DND-41 (cell line): ENCODE data around the gene MRPL34.
"Not testable (repeated sequence)": the region's sequence is repeated elsewhere in the genome, so short reads cannot be mapped to it uniquely, and the experiment has no call there.

Source experiments
- ATAC-seq: fragments of 200-7000 bp; cut with Tn5 transposase; 3 replicates; pipeline ENCODE4 v1.9.1; 2021; ENCODE audit warnings: low read depth; ENCODE audit not compliant: insufficient read depth
- DNase-seq: peaks from one replicate; pipeline ENCODE4 v3.0.0-alpha.2; 2020
- H2AFZ ChIP-seq: 2 replicates; pipeline ENCODE4 v1.6.0; 2012; ENCODE audit warnings: low read depth, low read length
- H3K27ac ChIP-seq: 2 replicates; pipeline ENCODE4 v1.5.1; 2012; ENCODE audit warnings: low read length, inconsistent platforms
- H3K27me3 ChIP-seq: fragments of 200-600 bp; sonication (generic); 2 replicates; pipeline ENCODE4 v1.6.0; 2012; ENCODE audit warnings: low read length, mild to moderate bottlenecking, inconsistent platforms; ENCODE audit not compliant: insufficient read depth, poor library complexity
- H3K36me3 ChIP-seq: 2 replicates; pipeline ENCODE4 v1.5.1; 2012; ENCODE audit warnings: low read length, inconsistent platforms; ENCODE audit not compliant: insufficient read depth
- H3K4me1 ChIP-seq: 2 replicates; pipeline ENCODE4 v1.5.1; 2012; ENCODE audit warnings: mild to moderate bottlenecking, low read length; ENCODE audit not compliant: insufficient read depth
- H3K4me2 ChIP-seq: 2 replicates; pipeline ENCODE4 v1.6.0; 2012; ENCODE audit warnings: mild to moderate bottlenecking, moderate library complexity, low read length, inconsistent platforms; ENCODE audit not compliant: insufficient read depth
- H3K4me3 ChIP-seq, 2 experiments: fragments of 200-600 bp in 1 of 2; shearing (Covaris generic) in 1 of 2; 2 replicates each; pipeline ENCODE4 v1.5.1; 2012 to 2016; ENCODE audit warnings: inconsistent platforms in 2 of 2, low read length in 2 of 2, mild to moderate bottlenecking in 2 of 2, low read depth in 1 of 2, moderate library complexity in 1 of 2
- H3K79me2 ChIP-seq: 2 replicates; pipeline ENCODE4 v1.6.0; 2012; ENCODE audit warnings: low read length, inconsistent platforms; ENCODE audit not compliant: insufficient read depth
- H3K9ac ChIP-seq: 2 replicates; pipeline ENCODE4 v1.6.0; 2012; ENCODE audit warnings: low read depth, mild to moderate bottlenecking, inconsistent platforms, low read length, moderate library complexity
- H3K9me3 ChIP-seq: 2 replicates; pipeline ENCODE4 v1.5.1; 2012; ENCODE audit warnings: low read length, moderate library complexity, mild to moderate bottlenecking, inconsistent platforms; ENCODE audit not compliant: insufficient read depth, severe bottlenecking
- H4K20me1 ChIP-seq: 2 replicates; pipeline ENCODE4 v1.6.0; 2012; ENCODE audit warnings: low read length; ENCODE audit not compliant: insufficient read depth
- EZH2 ChIP-seq: IDR thresholded peaks from 3 replicates; pipeline ENCODE4 v1.6.1; 2012; ENCODE audit warnings: borderline replicate concordance, low read depth, mild to moderate bottlenecking, moderate library complexity, low read length, inconsistent platforms; ENCODE audit not compliant: severe bottlenecking
- TF ChIP-seq, protein P1 (sequence below): IDR thresholded peaks from 2 replicates; pipeline ENCODE4 v1.5.1; 2012; ENCODE audit warnings: borderline replicate concordance, low read length, moderate library complexity, mild to moderate bottlenecking; ENCODE audit not compliant: poor library complexity, severe bottlenecking; ENCODE audit errors: extremely low read depth

Gene MRPL34

GRCh38 chr19:17266589-17266974, 39.1 kb upstream of the MRPL34 start:
- H3K9ac ChIP-seq, result no peak overlapping the region
- peaks cover 21% of the 10 kb centered on the region for H3K36me3 ChIP-seq
- no peaks in the 10 kb centered on the region for H3K27me3 ChIP-seq
- no peak overlapping the region for H3K27ac ChIP-seq
- no peaks in the 10 kb centered on the region for H3K9me3 ChIP-seq
- peaks cover 18% of the 10 kb centered on the region for H3K4me1 ChIP-seq
- H4K20me1 ChIP-seq, result no peaks in the 10 kb centered on the region
- H3K4me2 ChIP-seq, result peak overlapping the region; percentile 20; the same call in 1 of the 2 replicates
- TF ChIP-seq, protein P1, sequence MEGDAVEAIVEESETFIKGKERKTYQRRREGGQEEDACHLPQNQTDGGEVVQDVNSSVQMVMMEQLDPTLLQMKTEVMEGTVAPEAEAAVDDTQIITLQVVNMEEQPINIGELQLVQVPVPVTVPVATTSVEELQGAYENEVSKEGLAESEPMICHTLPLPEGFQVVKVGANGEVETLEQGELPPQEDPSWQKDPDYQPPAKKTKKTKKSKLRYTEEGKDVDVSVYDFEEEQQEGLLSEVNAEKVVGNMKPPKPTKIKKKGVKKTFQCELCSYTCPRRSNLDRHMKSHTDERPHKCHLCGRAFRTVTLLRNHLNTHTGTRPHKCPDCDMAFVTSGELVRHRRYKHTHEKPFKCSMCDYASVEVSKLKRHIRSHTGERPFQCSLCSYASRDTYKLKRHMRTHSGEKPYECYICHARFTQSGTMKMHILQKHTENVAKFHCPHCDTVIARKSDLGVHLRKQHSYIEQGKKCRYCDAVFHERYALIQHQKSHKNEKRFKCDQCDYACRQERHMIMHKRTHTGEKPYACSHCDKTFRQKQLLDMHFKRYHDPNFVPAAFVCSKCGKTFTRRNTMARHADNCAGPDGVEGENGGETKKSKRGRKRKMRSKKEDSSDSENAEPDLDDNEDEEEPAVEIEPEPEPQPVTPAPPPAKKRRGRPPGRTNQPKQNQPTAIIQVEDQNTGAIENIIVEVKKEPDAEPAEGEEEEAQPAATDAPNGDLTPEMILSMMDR, result no peak
- TF ChIP-seq EZH2, result no peak
- H2AFZ ChIP-seq, result peak overlapping the region; percentile 21
- peaks cover 21% of the 10 kb centered on the region for H3K79me2 ChIP-seq
- DNase-seq, result no peak
- no peak overlapping the region for H3K4me3 ChIP-seq
- no peak for ATAC-seq

GRCh38 chr19:17266975-17267788, 38.5 kb upstream of the MRPL34 start, which contains the start of gene BABAM1:
Gene BABAM1, plus strand, starts transcription at chr19:17267443. Its CDS starts 1,364 bp downstream, at chr19:17268807.
- Histone ChIP-seq H3K9ac (peak within 1 kb of the TSS; percentile 68), H4K20me1 (no peaks in the 10 kb centered on the region), H3K4me3 (peak within 1 kb of the TSS; percentile 75 to 88), H3K9me3 (no peaks in the 10 kb centered on the region), H3K4me2 (peak within 1 kb of the TSS; percentile 95), H3K27me3 (no peaks in the 10 kb centered on the region), H3K27ac (peak within 1 kb of the TSS; percentile 80), H3K4me1 (peaks cover 18% of the 10 kb centered on the region), H3K79me2 (peaks cover 21% of the 10 kb centered on the region), H2AFZ (peak within 1 kb of the TSS; percentile 86), H3K36me3 (peaks cover 26% of the 10 kb centered on the region)
- DNase-seq, result peak; percentile 98
- no peak for TF ChIP-seq EZH2
- TF ChIP-seq, protein P1, result no peak
- ATAC-seq, result peak; percentile 96

GRCh38 chr19:17268754-17269153, 36.9 kb upstream of the MRPL34 start:
- peak overlapping the region; percentile 68 for H3K9ac ChIP-seq
- peaks cover 33% of the 10 kb centered on the region for H3K36me3 ChIP-seq
- peak overlapping the region; percentile 95 for H3K4me2 ChIP-seq
- H3K9me3 ChIP-seq, result no peaks in the 10 kb centered on the region
- no peak overlapping the region for H2AFZ ChIP-seq
- H4K20me1 ChIP-seq, result no peaks in the 10 kb centered on the region; the same call in 1 of the 2 replicates
- no peak for DNase-seq
- 0 out of 2 replicates have a peak overlapping the region, but pooled peaks have one; percentile 34 for H3K27ac ChIP-seq
- peaks cover 18% of the 10 kb centered on the region for H3K4me1 ChIP-seq
- peaks cover 21% of the 10 kb centered on the region for H3K79me2 ChIP-seq
- no peak for ATAC-seq
- no peaks in the 10 kb centered on the region for H3K27me3 ChIP-seq
- H3K4me3 ChIP-seq, result peak overlapping the region in 1 of 2 experiments; percentile 75; a peak in 2 of 4 replicates
- TF ChIP-seq, protein P1, result no peak

- not testable (repeated sequence) for H3K79me2 ChIP-seq, H3K4me1 ChIP-seq, ATAC-seq, H3K4me2 ChIP-seq, H3K9me3 ChIP-seq, H4K20me1 ChIP-seq, H3K9ac ChIP-seq, H2AFZ ChIP-seq, H3K27ac ChIP-seq, DNase-seq, H3K27me3 ChIP-seq, H3K4me3 ChIP-seq
- H3K36me3 ChIP-seq, result peaks cover 69% of the 10 kb centered on the region
Measured at GRCh38 chr19:17274892-17275291, 30.8 kb upstream of the MRPL34 start.
